Suprapubic skin (tissue), 4 donors: ENCODE data around the gene CSMD2.

ENCODE experiments used
- EP300 ChIP-seq: sonication (generic); formaldehyde crosslinking; IDR thresholded peaks from one replicate; pipeline ENCODE4 v1.6.1; 2017; ENCODE audit warnings: antibody characterized with exemption
- POLR2A ChIP-seq, 2 donors: fragments of 450-650 bp; IDR thresholded peaks; one replicate each; pipeline ENCODE4 v1.6.1; 2017; ENCODE audit warnings: antibody characterized with exemption in 2 of 2, mild to moderate bottlenecking in 2 of 2, moderate library complexity in 2 of 2
- POLR2AphosphoS5 ChIP-seq, 3 donors: sonication (generic); formaldehyde crosslinking; IDR thresholded peaks; one replicate each; pipeline ENCODE4 v1.6.1; 2017; ENCODE audit warnings: antibody characterized with exemption in 3 of 3
- TF ChIP-seq, protein P1 (sequence below), 2 donors: fragments of 200-600 bp in 1 of 2; fragments of 450-650 bp in 1 of 2; sonication (generic) in 1 of 2; IDR thresholded peaks; one replicate each; pipeline ENCODE4 v1.5.1; 2016 to 2019; ENCODE audit warnings: antibody characterized with exemption in 2 of 2, mild to moderate bottlenecking in 1 of 2, moderate library complexity in 1 of 2

DNA sequence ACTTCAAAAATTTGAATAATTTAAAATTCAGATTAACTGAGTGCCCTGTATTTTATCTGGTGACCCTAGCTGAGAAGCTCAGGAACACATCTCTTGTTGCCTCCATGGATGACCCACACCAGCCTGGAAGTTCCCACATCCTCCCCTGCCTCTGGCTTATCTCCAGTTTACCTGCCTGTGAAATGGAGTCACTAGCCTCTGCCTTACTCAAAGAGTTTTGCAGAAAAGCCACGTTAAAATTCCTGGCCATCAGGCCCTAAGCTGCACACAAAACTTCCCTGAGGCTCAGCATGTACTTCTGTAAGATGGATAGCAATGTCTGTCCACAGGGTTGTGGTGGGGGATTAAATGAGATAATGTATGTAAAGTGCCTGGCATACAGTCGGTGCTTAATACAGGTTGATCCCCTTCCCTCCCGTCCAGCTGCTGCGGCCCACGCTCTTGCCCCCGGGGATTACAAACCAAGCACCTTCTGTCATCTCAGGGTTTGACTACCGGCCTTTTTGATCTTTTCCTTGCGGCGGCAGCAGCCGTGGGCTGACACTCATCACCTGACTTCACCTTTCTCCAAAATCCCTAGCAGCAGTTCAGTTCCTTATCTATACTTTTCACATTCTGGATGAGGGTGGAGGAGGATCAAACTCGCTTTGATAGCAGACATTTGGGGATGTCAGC is 136.5 kb downstream of the CSMD2 start:
- TF ChIP-seq, protein P1, sequence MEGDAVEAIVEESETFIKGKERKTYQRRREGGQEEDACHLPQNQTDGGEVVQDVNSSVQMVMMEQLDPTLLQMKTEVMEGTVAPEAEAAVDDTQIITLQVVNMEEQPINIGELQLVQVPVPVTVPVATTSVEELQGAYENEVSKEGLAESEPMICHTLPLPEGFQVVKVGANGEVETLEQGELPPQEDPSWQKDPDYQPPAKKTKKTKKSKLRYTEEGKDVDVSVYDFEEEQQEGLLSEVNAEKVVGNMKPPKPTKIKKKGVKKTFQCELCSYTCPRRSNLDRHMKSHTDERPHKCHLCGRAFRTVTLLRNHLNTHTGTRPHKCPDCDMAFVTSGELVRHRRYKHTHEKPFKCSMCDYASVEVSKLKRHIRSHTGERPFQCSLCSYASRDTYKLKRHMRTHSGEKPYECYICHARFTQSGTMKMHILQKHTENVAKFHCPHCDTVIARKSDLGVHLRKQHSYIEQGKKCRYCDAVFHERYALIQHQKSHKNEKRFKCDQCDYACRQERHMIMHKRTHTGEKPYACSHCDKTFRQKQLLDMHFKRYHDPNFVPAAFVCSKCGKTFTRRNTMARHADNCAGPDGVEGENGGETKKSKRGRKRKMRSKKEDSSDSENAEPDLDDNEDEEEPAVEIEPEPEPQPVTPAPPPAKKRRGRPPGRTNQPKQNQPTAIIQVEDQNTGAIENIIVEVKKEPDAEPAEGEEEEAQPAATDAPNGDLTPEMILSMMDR (IDR thresholded peaks at IDR 0.05): no peak
- TF ChIP-seq POLR2A (IDR thresholded peaks at IDR 0.05): no peak
- no peak for TF ChIP-seq POLR2AphosphoS5 (IDR thresholded peaks at IDR 0.05)
- TF ChIP-seq EP300: no peak
